Right ventricle myocardium inferior (tissue), 1 donor: ENCODE data around the gene GRB7. TPM values are rescaled to one million over a fixed set of nuclear protein-coding genes. Genes with fewer than 3 reads are reported as not detected.
"Not testable (repeated sequence)": the region's sequence is repeated elsewhere in the genome, so short reads cannot be mapped to it uniquely, and the experiment has no call there.

Experiments
- ATAC-seq: fragments of 200-7000 bp; cut with Tn5 transposase; one replicate; pipeline ENCODE4 v1.9.1; 2020; ENCODE audit warnings: mild to moderate bottlenecking, moderate library complexity
- DNase-seq: peaks from one replicate; pipeline ENCODE4 v3.0.0; 2021; ENCODE audit errors: missing footprints
- intact Hi-C: fragments of 100-400 bp; cut with DNase I; formaldehyde crosslinking; loops from one replicate; pipeline ENCODE4 v1.11.0; 2022
- total RNA-seq: library from RNA; stranded (reverse); fragmentation: NEBNext Ultra II Directional; extraction: Animal tissue kit (Norgen Biotek cat#: 25700); gene quantifications from one replicate; pipeline ENCODE4 v1.2.1, GENCODE V29; 2021
- donor health status: DM: no; HTN: yes; CAD: no; lungs with severe emphysema.

Gene GRB7
- total RNA-seq, 1 donor from 2014 or later = 2.4 TPM

DNA sequence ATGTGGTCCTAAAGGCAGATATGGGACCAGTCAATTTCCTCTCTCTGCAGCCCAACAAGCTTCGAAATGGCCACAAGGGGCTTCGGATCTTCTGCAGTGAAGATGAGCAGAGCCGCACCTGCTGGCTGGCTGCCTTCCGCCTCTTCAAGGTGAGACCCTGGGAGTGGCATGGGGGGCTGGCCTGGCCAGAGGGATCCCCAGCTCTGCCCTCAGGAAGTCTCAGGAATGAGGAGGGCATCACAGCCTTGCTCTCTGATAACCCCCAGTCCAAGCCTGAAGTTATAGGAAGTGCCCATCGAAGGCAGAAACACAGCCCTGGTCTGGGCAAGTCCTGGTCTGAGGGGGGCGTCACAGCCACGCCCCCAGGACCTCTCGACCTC, 7.1 kb downstream of the GRB7 start:
- DNase-seq (no peak), ATAC-seq (no peak)
- intact Hi-C loops = no loop called here

DNA sequence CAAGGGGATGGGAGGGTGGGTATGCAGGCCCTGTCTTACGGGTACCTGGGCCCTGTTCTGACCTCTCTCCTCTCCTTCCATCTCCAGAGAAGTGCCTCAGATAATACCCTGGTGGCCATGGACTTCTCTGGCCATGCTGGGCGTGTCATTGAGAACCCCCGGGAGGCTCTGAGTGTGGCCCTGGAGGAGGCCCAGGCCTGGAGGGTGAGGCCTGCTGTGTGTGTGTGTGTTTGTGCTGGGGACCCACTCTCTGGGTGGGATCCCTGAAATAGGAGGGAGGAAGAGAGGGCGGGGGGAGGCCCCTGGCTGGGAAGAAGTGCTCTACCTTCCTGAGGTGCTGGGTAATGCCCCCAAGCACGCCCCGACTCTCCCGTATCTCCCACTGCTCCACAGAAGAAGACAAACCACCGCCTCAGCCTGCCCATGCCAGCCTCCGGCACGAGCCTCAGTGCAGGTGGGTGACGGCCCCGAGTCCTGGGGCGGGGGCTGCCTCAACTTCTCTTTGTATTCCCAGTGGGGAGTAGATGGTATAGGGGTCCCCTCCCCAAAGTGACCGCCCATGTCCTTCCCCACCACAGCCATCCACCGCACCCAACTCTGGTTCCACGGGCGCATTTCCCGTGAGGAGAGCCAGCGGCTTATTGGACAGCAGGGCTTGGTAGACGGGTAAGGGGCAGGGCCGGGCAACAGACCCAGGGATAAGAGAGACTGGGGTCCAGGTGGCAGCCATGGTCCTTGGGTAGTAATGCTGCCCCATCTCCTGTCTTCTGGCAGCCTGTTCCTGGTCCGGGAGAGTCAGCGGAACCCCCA, 7.8 kb downstream of the GRB7 start:
- peak; percentile 55 for DNase-seq
- no peak for ATAC-seq
- intact Hi-C loops = no loop called here

- DNase-seq = peak; percentile 21
- intact Hi-C loops = no loop called here
- ATAC-seq = no peak
These were observed 8.4 kb downstream of the GRB7 start for GRCh38 chr17:39746145-39746461.

- ATAC-seq = no peak
- intact Hi-C loops = no loop called here
- DNase-seq = no peak
These were observed 10.0 kb downstream of the GRB7 start for GRCh38 chr17:39747745-39748144.

GRCh38 chr17:39748444-39749034, 10.8 kb downstream of the GRB7 start:
- ATAC-seq, intact Hi-C loops, DNase-seq: not testable (repeated sequence)

GRCh38 chr17:39750131-39751015, 12.6 kb downstream of the GRB7 start:
- ATAC-seq = peak; percentile 21
- intact Hi-C loops = loop anchor here (5.0 to 10.0 kb wide), 5 partner anchors 88 to 204 kb away; partner anchors contain the start of genes IKZF3, STARD3 and ZPBP2
- DNase-seq = no peak

- ATAC-seq (no peak), DNase-seq (no peak)
- intact Hi-C loops = loop anchor here (5.0 to 10.0 kb wide), 5 partner anchors 89 to 204 kb away; partner anchors contain the start of genes IKZF3, STARD3 and ZPBP2
These were observed 13.3 kb downstream of the GRB7 start for GRCh38 chr17:39751016-39751543.

- ATAC-seq (no peak), DNase-seq (no peak)
- intact Hi-C loops = loop anchor here (5.0 to 10.0 kb wide), 5 partner anchors 89 to 204 kb away; partner anchors contain the start of genes IKZF3, STARD3 and ZPBP2
These were observed 13.9 kb downstream of the GRB7 start for GRCh38 chr17:39751637-39752036.

GRCh38 chr17:39752241-39752881, 14.6 kb downstream of the GRB7 start:
- intact Hi-C loops = loop anchor here (5.0 to 10.0 kb wide), 5 partner anchors 90 to 205 kb away; partner anchors contain the start of genes IKZF3, STARD3 and ZPBP2
- DNase-seq (no peak), ATAC-seq (no peak)

GRCh38 chr17:39753514-39754160, 15.9 kb downstream of the GRB7 start:
- peak; percentile 42 for ATAC-seq
- intact Hi-C loops = loop anchor here (1.0 to 10.0 kb wide), 6 partner anchors 91 to 206 kb away; partner anchors contain the start of genes IKZF3, STARD3 and ZPBP2
- DNase-seq = peak; percentile 87

DNA sequence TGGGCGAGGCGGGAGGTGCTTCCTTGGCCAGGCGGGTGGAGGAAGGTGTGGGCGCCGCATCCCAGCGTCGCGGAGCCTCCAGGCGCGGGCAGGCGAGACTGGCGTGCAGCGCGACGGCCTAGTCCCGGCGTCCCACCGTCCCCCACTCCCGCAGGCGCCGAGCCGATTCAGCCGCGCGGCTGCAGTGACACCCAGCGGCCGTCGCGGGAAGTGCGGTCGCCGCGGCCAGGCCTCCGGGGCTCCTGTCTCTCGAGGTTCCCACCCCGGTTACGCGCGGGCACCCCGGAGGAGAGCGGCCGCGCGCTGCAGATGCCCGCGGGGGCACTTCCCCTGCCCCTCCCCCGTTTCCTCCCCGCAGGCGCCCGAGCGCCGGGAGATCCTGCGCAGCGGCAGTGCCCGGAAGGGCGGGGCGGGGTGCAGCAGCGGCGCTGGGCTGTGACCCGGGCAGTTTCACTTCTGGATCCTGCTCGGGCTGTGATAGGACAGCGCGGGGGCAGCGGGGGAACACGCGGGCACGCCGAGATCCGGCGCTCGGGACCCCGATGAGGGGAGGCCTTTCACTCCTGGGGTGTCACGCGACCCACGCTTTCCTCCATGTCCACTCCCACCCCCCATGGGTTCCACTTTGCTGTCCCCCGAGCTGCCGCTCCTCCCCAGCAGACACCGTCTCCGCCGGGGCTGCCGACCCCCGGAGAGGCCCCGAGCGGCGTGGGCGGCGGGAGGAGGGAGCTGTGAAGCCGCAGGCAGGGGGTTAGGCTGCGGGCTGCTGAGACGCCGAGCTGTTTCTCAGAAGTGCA, 16.6 kb downstream of the GRB7 start:
- ATAC-seq (peak; percentile 94), DNase-seq (peak; percentile 97)
- intact Hi-C loops = loop anchor here (1.0 to 10.0 kb wide), 6 partner anchors 92 to 207 kb away; partner anchors contain the start of genes IKZF3, STARD3 and ZPBP2

DNA sequence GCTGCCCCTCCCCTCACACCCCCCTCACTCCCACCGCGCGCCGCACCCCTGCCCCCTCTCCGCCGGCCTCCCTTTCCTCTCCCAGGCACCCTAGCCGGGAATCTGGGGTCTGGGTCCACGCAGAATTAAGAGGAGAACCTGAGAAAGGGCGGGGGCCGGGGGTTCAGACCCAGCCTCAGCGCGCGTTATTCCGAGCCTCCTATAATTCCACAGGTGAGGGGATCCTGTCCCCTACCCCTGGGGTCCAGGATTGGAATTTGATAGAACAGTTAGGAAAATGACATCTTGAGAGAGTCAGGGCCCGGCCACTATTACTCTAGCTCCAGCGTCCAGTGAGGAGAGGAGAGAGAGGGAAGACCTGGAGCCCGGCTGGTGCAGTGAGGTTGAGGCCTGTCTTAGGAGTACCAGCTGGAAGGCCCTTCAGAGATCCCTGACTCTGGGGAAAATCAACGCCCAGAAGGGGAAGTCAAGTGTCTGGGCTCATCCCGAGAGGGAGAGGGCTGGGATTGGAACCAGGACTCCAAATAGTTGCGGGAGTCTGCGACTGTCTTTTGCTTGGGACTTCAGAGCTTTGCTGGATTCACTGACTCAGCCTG, 17.3 kb downstream of the GRB7 start:
- intact Hi-C loops = loop anchor here (1.0 to 10.0 kb wide), 6 partner anchors 93 to 208 kb away; partner anchors contain the start of genes IKZF3, STARD3 and ZPBP2
- ATAC-seq = no peak
- no peak for DNase-seq

- intact Hi-C loops = loop anchor here (10.0 kb wide), 2 partner anchors 109 to 199 kb away; partner anchors contain the start of genes IKZF3 and ZPBP2
- DNase-seq = no peak
- no peak for ATAC-seq
These were observed 18.0 kb downstream of the GRB7 start for GRCh38 chr17:39755554-39756379.

DNA sequence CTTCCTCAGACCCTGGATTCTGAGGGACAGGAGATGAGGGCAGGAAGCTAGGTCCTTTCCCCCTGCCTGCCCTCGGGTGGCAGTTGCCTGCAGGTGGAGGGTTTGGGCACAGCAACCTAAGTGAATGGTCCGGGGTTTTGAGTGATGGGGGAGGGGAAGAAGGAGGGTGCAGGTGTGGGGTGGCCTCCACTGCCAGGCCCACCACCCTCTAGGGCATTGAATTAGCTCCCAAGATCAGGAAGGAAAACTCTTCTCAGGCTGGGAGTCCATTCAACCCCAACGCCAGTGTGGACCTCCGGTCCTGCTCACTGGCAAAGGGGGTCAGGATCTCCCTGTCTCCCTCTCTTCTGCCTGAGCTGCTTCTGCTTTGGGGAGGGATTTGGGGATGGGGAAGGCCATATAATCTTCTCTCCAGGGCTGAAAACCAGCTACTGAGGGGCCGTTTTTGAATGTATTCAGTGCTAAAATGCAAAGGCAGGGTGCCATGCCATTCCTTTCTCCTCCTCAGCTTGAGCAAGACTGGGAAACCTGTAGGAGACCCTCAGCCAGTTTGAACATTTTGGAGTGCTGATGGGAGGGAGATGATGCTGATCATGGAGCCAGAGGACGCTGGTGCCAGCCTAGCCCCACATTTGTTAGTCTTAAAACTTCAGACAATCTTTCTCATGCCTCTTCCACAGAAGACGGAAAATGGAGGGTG, 18.8 kb downstream of the GRB7 start:
- no peak for ATAC-seq
- DNase-seq = no peak
- intact Hi-C loops = loop anchor here (10.0 kb wide), 2 partner anchors 108 to 198 kb away; partner anchors contain the start of genes IKZF3 and ZPBP2

- intact Hi-C loops = loop anchor here (10.0 kb wide), 2 partner anchors 108 to 198 kb away; partner anchors contain the start of genes IKZF3 and ZPBP2
- no peak for ATAC-seq
These were observed 19.5 kb downstream of the GRB7 start for GRCh38 chr17:39757176-39757662.

More at GRCh38 chr17:39757176-39757662, 19.5 kb downstream of the GRB7 start:
- no peak for DNase-seq
